Measurements from ENCODE around the gene PHKG2.
"Not testable (repeated sequence)": the region's sequence is repeated elsewhere in the genome, so short reads cannot be mapped to it uniquely, and the experiment has no call there.

PHKG2 gene

GRCh38 chr16:30700491-30700890 is 47.7 kb upstream of the PHKG2 start:
- H2AFZ ChIP-seq (ENCODE audit: low read depth, low read length): no peak overlapping the region
- H3K36me3 ChIP-seq (replicated peaks; ENCODE audit: low read depth, low read length): peaks cover 29% of the 10 kb centered on the region
- peaks cover 37% of the 10 kb centered on the region for H3K79me2 ChIP-seq (ENCODE audit: low read length)
- no peaks in the 10 kb centered on the region for H3K27me3 ChIP-seq (ENCODE audit: low read depth, low read length)
- H3K4me3 ChIP-seq (ENCODE audit: low read length): no peak overlapping the region
- H3K4me1 ChIP-seq (ENCODE audit: low read length): peaks cover 13% of the 10 kb centered on the region
- peaks cover 13% of the 10 kb centered on the region for H4K20me1 ChIP-seq (ENCODE audit: insufficient read depth, low read length)
- no peaks in the 10 kb centered on the region for H3K9me3 ChIP-seq (ENCODE audit: insufficient read depth, low read length)
- no peak overlapping the region; the same call in 1 of the 2 replicates for H3K4me2 ChIP-seq (ENCODE audit: low read length)
- no peak overlapping the region for H3K9ac ChIP-seq (ENCODE audit: low read length)
- TF ChIP-seq CTCF (IDR thresholded peaks at IDR 0.05; ENCODE audit: low read depth, low read length): no peak
- TF ChIP-seq EZH2phosphoT487 (IDR thresholded peaks at IDR 0.05; ENCODE audit: low read depth): no peak
- H3K27ac ChIP-seq (ENCODE audit: low read length): no peak overlapping the region

- Histone ChIP-seq H2AFZ (ENCODE audit: low read depth, low read length) (no peak overlapping the region), H3K36me3 (replicated peaks; ENCODE audit: low read depth, low read length) (peaks cover 33% of the 10 kb centered on the region), H3K4me3 (ENCODE audit: low read length) (no peak overlapping the region), H3K27ac (ENCODE audit: low read length) (no peak overlapping the region), H3K4me2 (ENCODE audit: low read length) (no peak overlapping the region), H4K20me1 (ENCODE audit: insufficient read depth, low read length) (peaks cover 13% of the 10 kb centered on the region), H3K79me2 (ENCODE audit: low read length) (peaks cover 37% of the 10 kb centered on the region), H3K9me3 (ENCODE audit: insufficient read depth, low read length) (no peaks in the 10 kb centered on the region), H3K4me1 (ENCODE audit: low read length) (peaks cover 13% of the 10 kb centered on the region), H3K27me3 (ENCODE audit: low read depth, low read length) (no peaks in the 10 kb centered on the region), H3K9ac (ENCODE audit: low read length) (no peak overlapping the region)
- TF ChIP-seq EZH2phosphoT487 (IDR thresholded peaks at IDR 0.05; ENCODE audit: low read depth): no peak
- no peak for TF ChIP-seq CTCF (IDR thresholded peaks at IDR 0.05; ENCODE audit: low read depth, low read length)
Observed at GRCh38 chr16:30700971-30701370, 47.3 kb upstream of the PHKG2 start.

GRCh38 chr16:30703071-30703470 is 45.2 kb upstream of the PHKG2 start:
- H3K4me3 ChIP-seq (ENCODE audit: low read length); H2AFZ ChIP-seq (ENCODE audit: low read depth, low read length); H3K4me1 ChIP-seq (ENCODE audit: low read length); H3K4me2 ChIP-seq (ENCODE audit: low read length); H3K27ac ChIP-seq (ENCODE audit: low read length); H3K9ac ChIP-seq (ENCODE audit: low read length); H3K9me3 ChIP-seq (ENCODE audit: insufficient read depth, low read length); H3K27me3 ChIP-seq (ENCODE audit: low read depth, low read length): not testable (repeated sequence)
- H3K36me3 ChIP-seq (replicated peaks; ENCODE audit: low read depth, low read length): peaks cover 53% of the 10 kb centered on the region
- peaks cover 13% of the 10 kb centered on the region for H4K20me1 ChIP-seq (ENCODE audit: insufficient read depth, low read length)
- peaks cover 37% of the 10 kb centered on the region for H3K79me2 ChIP-seq (ENCODE audit: low read length)

GRCh38 chr16:30703971-30704370 is 44.3 kb upstream of the PHKG2 start:
- no peaks in the 10 kb centered on the region for H3K9me3 ChIP-seq (ENCODE audit: insufficient read depth, low read length)
- no peak overlapping the region for H3K9ac ChIP-seq (ENCODE audit: low read length)
- H3K4me1 ChIP-seq (ENCODE audit: low read length): peaks cover 8% of the 10 kb centered on the region
- H3K27me3 ChIP-seq (ENCODE audit: low read depth, low read length): no peaks in the 10 kb centered on the region
- no peak overlapping the region for H3K4me2 ChIP-seq (ENCODE audit: low read length)
- H4K20me1 ChIP-seq (ENCODE audit: insufficient read depth, low read length): peaks cover 13% of the 10 kb centered on the region
- no peak overlapping the region for H2AFZ ChIP-seq (ENCODE audit: low read depth, low read length)
- no peak overlapping the region for H3K4me3 ChIP-seq (ENCODE audit: low read length)
- no peak for TF ChIP-seq EZH2phosphoT487 (IDR thresholded peaks at IDR 0.05; ENCODE audit: low read depth)
- no peak for TF ChIP-seq CTCF (IDR thresholded peaks at IDR 0.05; ENCODE audit: low read depth, low read length)
- peaks cover 31% of the 10 kb centered on the region for H3K79me2 ChIP-seq (ENCODE audit: low read length)
- H3K27ac ChIP-seq (ENCODE audit: low read length): no peak overlapping the region
- peaks cover 54% of the 10 kb centered on the region for H3K36me3 ChIP-seq (replicated peaks; ENCODE audit: low read depth, low read length)

- Histone ChIP-seq H3K27ac (ENCODE audit: low read length) (no peak overlapping the region), H3K4me3 (ENCODE audit: low read length) (no peak overlapping the region), H3K36me3 (replicated peaks; ENCODE audit: low read depth, low read length) (peaks cover 59% of the 10 kb centered on the region), H3K9ac (ENCODE audit: low read length) (no peak overlapping the region), H3K9me3 (ENCODE audit: insufficient read depth, low read length) (no peaks in the 10 kb centered on the region), H3K27me3 (ENCODE audit: low read depth, low read length) (no peaks in the 10 kb centered on the region), H4K20me1 (ENCODE audit: insufficient read depth, low read length) (no peaks in the 10 kb centered on the region), H3K4me2 (ENCODE audit: low read length) (no peak overlapping the region), H3K79me2 (ENCODE audit: low read length) (peaks cover 10% of the 10 kb centered on the region), H2AFZ (ENCODE audit: low read depth, low read length) (no peak overlapping the region), H3K4me1 (ENCODE audit: low read length) (no peaks in the 10 kb centered on the region)
- no peak for TF ChIP-seq EZH2phosphoT487 (IDR thresholded peaks at IDR 0.05; ENCODE audit: low read depth)
- TF ChIP-seq CTCF (IDR thresholded peaks at IDR 0.05; ENCODE audit: low read depth, low read length): no peak
Observed at GRCh38 chr16:30706046-30706445, 42.2 kb upstream of the PHKG2 start.
